HUDEP-2 (cell line): ENCODE results near the gene PICALM.

Experiments used
- DNase-seq, 76 experiments: peaks; one replicate each; lab custom pipeline; 2025; ENCODE audit not compliant: unreplicated experiment in 76 of 76; lab: John Stamatoyannopoulos, UW

The PICALM gene

GRCh38 chr11:86052693-86053641 is 15.9 kb downstream of the PICALM start:
- no peak for DNase-seq

GRCh38 chr11:86050196-86050709 is 18.6 kb downstream of the PICALM start:
- no peak for DNase-seq

GRCh38 chr11:86047275-86047991 is 21.5 kb downstream of the PICALM start:
- DNase-seq = no peak

DNA sequence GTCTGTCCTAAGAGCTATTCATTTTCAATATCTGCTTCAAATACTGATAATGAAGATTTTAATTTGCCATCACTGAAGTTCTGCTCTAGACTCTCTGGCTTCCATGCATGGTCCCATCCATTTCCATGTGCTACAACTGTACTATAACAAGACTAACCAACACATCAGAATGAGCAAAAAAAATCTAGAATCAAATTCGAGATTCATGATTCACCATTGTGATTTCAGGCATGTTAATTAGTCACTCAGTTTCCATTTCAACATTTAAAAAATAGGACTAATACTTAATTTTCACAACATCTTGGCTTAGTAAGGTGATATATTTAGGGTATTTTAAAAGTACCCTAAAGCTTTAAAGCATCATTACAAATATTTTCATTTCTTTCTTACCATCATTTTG is 22.8 kb downstream of the PICALM start:
- no peak for DNase-seq

GRCh38 chr11:86043765-86044503 is 24.9 kb downstream of the PICALM start:
- DNase-seq = no peak

DNA sequence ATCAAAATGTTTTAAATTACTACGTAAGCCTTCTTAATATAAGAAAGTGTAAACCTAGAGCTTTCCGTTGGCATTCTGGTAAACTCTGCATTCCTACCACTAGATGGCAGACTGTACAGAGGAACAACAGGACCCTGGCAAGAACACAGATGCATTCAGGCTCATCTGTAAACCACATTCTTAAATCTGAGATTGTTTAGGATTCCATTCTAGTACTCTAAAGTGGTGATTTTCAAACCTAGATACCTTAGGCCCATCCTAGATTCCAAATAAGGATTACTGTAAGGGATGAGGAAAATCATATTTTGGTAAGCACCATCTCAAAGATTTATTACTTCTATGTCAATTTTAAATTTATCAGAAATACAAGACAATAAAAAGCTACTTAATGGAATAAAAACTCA is 26.9 kb downstream of the PICALM start:
- peak in 60 of 76 experiments; percentile 2 to 82 (median 51) for DNase-seq

DNA sequence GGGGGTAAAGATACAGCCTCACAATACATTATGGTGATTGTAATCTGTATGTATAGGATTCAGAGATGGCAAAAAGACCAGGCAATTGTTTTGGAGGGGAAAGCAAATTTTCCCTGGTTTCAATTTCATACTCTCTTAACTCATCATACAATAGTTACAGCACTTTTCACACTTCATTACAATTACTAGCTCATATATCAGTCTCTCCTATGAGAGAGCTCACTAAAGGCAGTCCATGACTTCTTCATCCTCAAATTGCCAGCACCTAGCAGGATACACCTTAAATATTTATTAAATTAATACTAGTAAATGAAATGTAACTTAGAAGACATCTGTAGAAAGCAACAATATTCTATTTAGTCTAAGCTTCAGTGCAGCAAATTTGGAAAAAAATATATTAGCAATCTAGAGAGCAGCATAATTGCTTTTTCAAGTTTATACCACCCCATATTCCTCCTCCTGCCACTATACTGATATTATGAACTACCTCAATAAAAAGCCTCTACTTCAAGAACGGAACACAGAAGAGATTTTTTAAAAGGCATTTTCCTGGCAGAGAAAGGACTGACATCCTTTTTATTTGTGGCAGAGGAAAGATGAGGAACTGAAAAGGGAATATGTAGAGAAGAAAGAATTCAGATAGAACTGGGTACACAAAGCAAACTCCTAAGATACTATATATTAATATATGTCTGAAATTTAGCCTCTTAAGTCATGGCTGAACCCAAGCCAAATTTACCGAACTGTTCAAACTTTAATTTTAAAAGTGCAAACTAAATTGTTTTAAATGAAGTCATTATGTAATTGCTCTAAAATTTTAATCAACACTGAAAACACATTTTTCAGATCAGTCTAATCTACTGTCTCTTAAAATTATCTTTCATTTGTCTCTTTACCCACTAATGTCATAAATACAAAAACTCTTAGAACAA is 27.7 kb downstream of the PICALM start:
- DNase-seq = no peak

GRCh38 chr11:86039094-86039493 is 29.8 kb downstream of the PICALM start:
- no peak for DNase-seq

DNA sequence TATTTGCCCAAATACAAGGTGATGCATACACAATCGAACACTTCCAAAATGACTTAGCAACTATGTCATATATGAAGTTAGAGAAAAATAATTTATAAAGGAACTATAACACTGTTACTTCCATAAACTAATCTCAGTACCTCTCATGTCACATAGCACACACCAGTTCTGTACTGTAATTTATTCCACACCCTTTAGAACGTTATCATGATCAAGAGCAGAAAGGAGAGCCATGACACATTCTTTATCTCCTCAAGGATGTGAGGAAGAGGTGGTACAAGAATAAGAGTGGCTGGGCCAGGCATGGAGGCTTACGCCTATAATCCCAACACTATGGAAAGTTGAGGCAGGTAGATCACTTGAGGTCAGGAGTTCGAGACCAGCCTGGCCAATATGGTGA is 31.1 kb downstream of the PICALM start:
- peak in 3 of 76 experiments; percentile 14 to 34 (median 16) for DNase-seq

DNA sequence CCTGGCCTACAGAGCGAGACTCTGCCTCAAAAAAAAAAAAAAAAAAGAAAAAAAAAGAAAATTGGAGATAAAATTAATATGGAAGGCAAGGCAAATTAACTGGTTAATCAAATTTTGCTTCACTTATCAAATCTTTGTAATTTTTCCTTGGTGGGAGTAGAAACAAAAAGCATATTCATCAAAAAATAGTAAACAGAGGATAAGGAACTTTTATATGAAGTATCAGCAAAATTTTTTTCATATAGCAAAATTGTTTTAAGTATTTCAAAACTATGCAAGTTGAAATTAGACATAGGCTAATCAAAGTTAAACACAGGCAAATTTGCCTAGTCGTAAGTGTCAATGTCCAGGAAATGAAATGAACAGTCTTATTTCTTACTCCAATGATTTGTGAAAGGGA is 33.0 kb downstream of the PICALM start:
- DNase-seq = no peak

- no peak for DNase-seq
These were observed 33.7 kb downstream of the PICALM start for GRCh38 chr11:86035164-86035563.

DNA sequence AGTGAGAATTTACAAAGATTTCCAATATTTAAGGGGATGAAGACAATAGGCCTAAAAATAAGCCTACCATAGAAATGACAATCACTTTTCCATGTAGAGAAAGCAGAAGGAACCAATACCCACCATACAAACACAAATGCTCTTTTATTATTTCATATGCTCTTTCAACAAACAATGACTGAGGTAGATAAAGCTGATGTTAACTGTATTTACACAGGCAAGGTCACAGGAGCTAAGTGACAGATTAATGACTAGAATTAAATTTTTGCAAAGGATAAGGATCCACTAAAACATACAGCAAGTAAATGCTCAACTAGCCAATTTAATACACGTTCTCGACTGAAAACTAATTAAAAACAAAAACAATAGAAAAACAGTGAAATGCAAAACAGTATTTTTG is 34.2 kb downstream of the PICALM start:
- DNase-seq = no peak

- DNase-seq = peak in 1 of 76 experiments; percentile 6
These were observed 47.5 kb downstream of the PICALM start for GRCh38 chr11:86021377-86021776.

GRCh38 chr11:86018249-86018648 is 50.6 kb downstream of the PICALM start:
- DNase-seq = no peak

DNA sequence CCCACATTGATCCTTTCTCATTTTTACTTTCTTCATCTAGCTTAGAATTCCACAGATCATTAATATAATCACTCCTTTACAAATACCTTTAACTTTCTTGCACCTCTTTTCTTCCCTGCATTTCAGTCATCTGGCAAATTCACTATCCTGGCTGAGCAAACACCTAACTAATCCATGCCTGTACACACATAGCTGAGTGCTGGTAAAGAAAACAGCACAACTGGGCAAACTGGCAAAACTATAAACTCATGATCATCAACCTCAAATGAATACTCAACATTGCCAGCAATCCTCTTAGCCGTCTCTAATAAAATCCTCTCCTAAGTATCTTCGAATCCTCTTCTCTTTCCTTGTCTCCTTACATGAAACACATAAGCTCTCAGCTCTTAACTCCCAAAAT is 52.4 kb downstream of the PICALM start:
- no peak for DNase-seq

DNA sequence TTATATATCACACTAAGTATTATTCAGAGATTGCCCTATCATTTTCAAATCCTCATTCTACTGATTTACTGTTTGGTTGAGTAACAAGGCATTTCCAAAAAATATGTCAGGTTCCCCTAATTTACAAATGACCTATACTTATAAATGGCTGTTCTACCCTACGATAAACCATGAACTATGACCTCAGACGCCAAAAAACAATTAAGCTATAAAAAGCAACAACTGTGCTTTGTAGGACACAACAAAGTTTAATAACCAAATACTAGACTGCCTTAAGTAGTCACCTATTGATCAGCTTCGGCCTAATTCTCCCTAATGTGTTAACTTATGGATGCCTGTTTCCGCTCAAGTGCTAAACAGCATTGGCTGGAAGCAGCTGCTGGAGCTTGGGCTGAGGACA is 53.2 kb downstream of the PICALM start:
- DNase-seq = no peak

GRCh38 chr11:86014221-86014620 is 54.7 kb downstream of the PICALM start:
- DNase-seq = no peak

DNA sequence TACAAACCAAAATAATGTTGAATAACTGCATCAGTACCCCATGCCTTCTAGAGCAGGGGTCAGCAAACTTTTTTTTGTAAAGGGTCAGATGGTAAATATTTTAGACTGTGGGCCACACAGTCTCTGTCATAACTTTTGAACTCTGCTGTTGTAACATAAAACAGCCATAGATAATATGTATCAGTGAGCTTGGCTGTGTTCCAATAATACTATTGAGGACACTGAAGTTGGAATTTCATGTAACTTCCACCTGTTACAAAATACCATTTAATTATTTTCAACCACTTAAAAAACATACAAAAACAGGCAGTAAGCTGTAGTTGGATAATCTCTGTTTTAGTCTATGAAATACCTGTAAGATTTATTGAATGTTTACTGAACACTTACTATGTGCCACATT is 55.2 kb downstream of the PICALM start:
- DNase-seq = peak in 2 of 76 experiments; percentile 3 to 21

DNA sequence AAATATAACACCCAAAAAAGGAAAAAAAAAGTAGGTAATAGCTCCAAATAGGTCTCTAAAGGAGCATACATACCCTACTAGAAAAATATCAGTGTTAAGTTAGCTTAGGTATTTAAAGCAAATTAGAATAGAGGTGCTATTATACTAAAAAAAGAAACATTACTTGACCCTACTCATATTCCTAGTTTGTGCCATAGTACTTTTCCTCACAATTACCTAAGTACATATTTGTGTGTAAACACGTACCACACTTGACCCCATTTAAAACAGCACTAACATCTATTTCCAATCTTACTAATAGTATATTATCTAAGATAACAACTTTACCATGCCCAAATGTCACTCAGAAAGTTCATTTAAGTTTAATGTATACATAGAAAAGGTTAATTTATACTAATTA is 57.7 kb downstream of the PICALM start:
- no peak for DNase-seq

DNA sequence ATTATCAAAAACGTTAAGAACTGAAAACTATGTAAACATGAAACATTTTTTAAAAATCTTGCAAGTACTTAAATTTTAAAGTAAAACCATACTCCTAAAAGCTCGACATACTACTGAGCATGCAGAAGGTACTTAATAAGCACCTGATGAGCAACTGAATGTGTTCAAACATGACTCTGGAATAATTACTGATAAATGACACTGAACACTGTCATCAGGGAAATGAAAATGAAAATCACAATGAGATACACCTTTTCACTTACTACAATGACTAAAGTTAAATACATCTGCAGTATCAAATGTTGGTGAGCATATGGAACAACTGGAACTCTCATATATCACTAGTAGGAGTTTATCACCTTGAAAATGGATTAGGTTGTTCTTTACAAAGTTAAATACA is 65.2 kb downstream of the PICALM start:
- DNase-seq = no peak
